H1 (cell line): Measurements from ENCODE around the gene P2RY14. TPM values are rescaled to one million over a fixed set of nuclear protein-coding genes. Genes with fewer than 3 reads are reported as not detected.

Source experiments
- CTCF ChIA-PET: fragments of 300-600 bp; sonication (Branson Sonifier 250); formaldehyde crosslinking; loops from one replicate; lab custom pipeline; 2021; ENCODE audit not compliant: partially characterized antibody; lab: Charles Lee
- POLR2A ChIA-PET: fragments of 300-600 bp; sonication (Branson Sonifier 250); formaldehyde crosslinking; loops from one replicate; lab custom pipeline; 2021; ENCODE audit warnings: inconsistent platforms; ENCODE audit not compliant: partially characterized antibody; lab: Charles Lee
- DNase-seq, 2 experiments: peaks; one replicate each; pipeline versions ENCODE4 v3.0.0 to v3.0.0-alpha.2; 2010 to 2022; ENCODE audit warnings: low spot score in 2 of 2, low read depth in 1 of 2, mixed read lengths in 1 of 2
- FAIRE-seq: peaks from 2 replicates; lab custom pipeline; 2011; peaks lifted over from hg19 to GRCh38; lab: Jason Lieb, UNC
- H2AFZ ChIP-seq: 2 replicates; pipeline ENCODE4 v1.8.1; 2012; ENCODE audit warnings: low read length, inconsistent platforms
- H2AK5ac ChIP-seq: 2 replicates; pipeline ENCODE4 v1.6.1; 2013; ENCODE audit warnings: low read depth, low read length
- H2BK120ac ChIP-seq: replicated peaks from 2 replicates; pipeline ENCODE3; 2013; ENCODE audit warnings: low read depth, low read length, inconsistent platforms
- H2BK12ac ChIP-seq: 2 replicates; pipeline ENCODE4 v1.6.1; 2013; ENCODE audit warnings: low read depth, low read length
- H2BK15ac ChIP-seq: 2 replicates; pipeline ENCODE4 v1.6.1; 2013; ENCODE audit warnings: low read length
- H2BK20ac ChIP-seq: 2 replicates; pipeline ENCODE4 v1.6.1; 2013; ENCODE audit warnings: low read length
- H2BK5ac ChIP-seq: 2 replicates; pipeline ENCODE4 v1.6.1; 2013; ENCODE audit warnings: low read depth, low read length
- H3K14ac ChIP-seq: 2 replicates; pipeline ENCODE4 v1.6.1; 2013; ENCODE audit warnings: inconsistent platforms; ENCODE audit not compliant: insufficient read length
- H3K18ac ChIP-seq: 2 replicates; pipeline ENCODE4 v1.6.1; 2013; ENCODE audit warnings: low read length; ENCODE audit errors: extremely low read depth
- H3K23ac ChIP-seq: 2 replicates; pipeline ENCODE4 v1.6.1; 2013; ENCODE audit warnings: inconsistent platforms; ENCODE audit not compliant: insufficient read length
- H3K23me2 ChIP-seq: 2 replicates; pipeline ENCODE4 v1.6.1; 2013; ENCODE audit warnings: low read depth, low read length
- H3K27ac ChIP-seq: 2 replicates; pipeline ENCODE4 v1.6.1; 2011; ENCODE audit warnings: low read depth, low read length, inconsistent platforms
- H3K27me3 ChIP-seq, 4 experiments: replicated peaks in 1 of 4; 1 replicate in 1 of 4; 2 replicates in 3 of 4; pipeline versions ENCODE4 v1.6.1 to v1.8.1; 2011 to 2013; ENCODE audit warnings: low read length in 3 of 4, mild to moderate bottlenecking in 3 of 4, inconsistent platforms in 2 of 4, mixed read lengths in 2 of 4, moderate library complexity in 1 of 4; ENCODE audit not compliant: control insufficient read depth in 3 of 4, insufficient read depth in 3 of 4; ENCODE audit errors: extremely low read depth in 1 of 4
- H3K36me3 ChIP-seq, 4 experiments: 2 replicates each; pipeline versions ENCODE4 v1.6.1 to v1.8.1; 2011 to 2013; ENCODE audit warnings: mild to moderate bottlenecking in 4 of 4, low read length in 3 of 4, moderate library complexity in 2 of 4, control low read depth in 1 of 4, inconsistent platforms in 1 of 4; ENCODE audit not compliant: insufficient read depth in 4 of 4, control insufficient read depth in 2 of 4
- H3K4ac ChIP-seq: replicated peaks from 2 replicates; pipeline ENCODE3; 2013; ENCODE audit warnings: low read length, low read depth, mixed read lengths, inconsistent platforms; ENCODE audit not compliant: insufficient read length
- H3K4me1 ChIP-seq, 4 experiments: replicated peaks in 1 of 4; 1 replicate in 1 of 4; 2 replicates in 3 of 4; pipeline versions ENCODE4 v1.6.1 to v1.8.1; 2011 to 2013; ENCODE audit warnings: low read length in 3 of 4, inconsistent platforms in 2 of 4, mixed read lengths in 1 of 4; ENCODE audit not compliant: insufficient read depth in 4 of 4, control insufficient read depth in 3 of 4
- H3K4me2 ChIP-seq, 2 experiments: 2 replicates each; pipeline versions ENCODE4 v1.6.1 to v1.8.1; 2011 to 2013; ENCODE audit warnings: low read depth in 2 of 2, low read length in 2 of 2, control low read depth in 1 of 2, inconsistent platforms in 1 of 2, mild to moderate bottlenecking in 1 of 2; ENCODE audit not compliant: insufficient read depth in 1 of 2
- H3K4me3 ChIP-seq, 4 experiments: fragments of 200-600, 300-600 bp in 1 of 4; sonication (generic), shearing (Covaris generic), sonication (Bioruptor Twin) in 1 of 4; 2 replicates each; pipeline versions ENCODE4 v1.5.1 to v1.8.1; 2011 to 2016; ENCODE audit warnings: low read length in 4 of 4, low read depth in 3 of 4, control low read depth in 2 of 4, inconsistent platforms in 2 of 4, mild to moderate bottlenecking in 2 of 4, mixed read lengths in 1 of 4, moderate library complexity in 1 of 4; ENCODE audit not compliant: insufficient read depth in 2 of 4; ENCODE audit errors: extremely low read depth in 1 of 4
- H3K56ac ChIP-seq: replicated peaks from 2 replicates; pipeline ENCODE3; 2013; ENCODE audit warnings: low read depth, mild to moderate bottlenecking, mixed read lengths, low read length, inconsistent platforms; ENCODE audit not compliant: insufficient read length
- H3K79me1 ChIP-seq: 2 replicates; pipeline ENCODE4 v1.6.1; 2013; ENCODE audit warnings: low read depth, low read length, control low read depth
- H3K79me2 ChIP-seq, 2 experiments: 2 replicates each; pipeline versions ENCODE4 v1.6.1 to v1.8.1; 2012 to 2013; ENCODE audit warnings: low read length in 2 of 2, mild to moderate bottlenecking in 2 of 2, inconsistent platforms in 1 of 2; ENCODE audit not compliant: insufficient read depth in 2 of 2, control insufficient read depth in 1 of 2
- H3K9ac ChIP-seq, 4 experiments: replicated peaks in 1 of 4; 1 replicate in 1 of 4; 2 replicates in 3 of 4; pipeline versions ENCODE4 v1.6.1 to v1.8.1; 2011 to 2013; ENCODE audit warnings: low read depth in 3 of 4, low read length in 3 of 4, control low read depth in 2 of 4, mild to moderate bottlenecking in 2 of 4, moderate library complexity in 2 of 4, inconsistent platforms in 1 of 4; ENCODE audit errors: extremely low read depth in 1 of 4
- H3K9me3 ChIP-seq, 2 experiments: 2 replicates each; pipeline versions ENCODE4 v1.6.1 to v1.8.1; 2012 to 2013; ENCODE audit warnings: mild to moderate bottlenecking in 2 of 2, moderate library complexity in 2 of 2, control low read depth in 1 of 2, inconsistent platforms in 1 of 2, low read depth in 1 of 2, low read length in 1 of 2, mixed read lengths in 1 of 2; ENCODE audit not compliant: insufficient read depth in 2 of 2
- H4K20me1 ChIP-seq, 2 experiments: replicated peaks in 1 of 2; 2 replicates each; pipeline versions ENCODE3 to v1.8.1; 2011 to 2013; ENCODE audit warnings: inconsistent platforms in 2 of 2, low read length in 2 of 2, mild to moderate bottlenecking in 1 of 2; ENCODE audit not compliant: insufficient read depth in 2 of 2, control insufficient read depth in 1 of 2
- H4K5ac ChIP-seq: 2 replicates; pipeline ENCODE4 v1.6.1; 2013; ENCODE audit warnings: low read length, low read depth, mixed read lengths, inconsistent platforms; ENCODE audit not compliant: insufficient read length
- H4K8ac ChIP-seq: 2 replicates; pipeline ENCODE4 v1.8.0; 2013; ENCODE audit warnings: mild to moderate bottlenecking, moderate library complexity, low read length, inconsistent platforms; ENCODE audit not compliant: insufficient read depth; ENCODE audit errors: extremely low read depth
- H4K91ac ChIP-seq: replicated peaks from 2 replicates; pipeline ENCODE3; 2013; ENCODE audit warnings: low read length, mixed read lengths, inconsistent platforms; ENCODE audit not compliant: insufficient read length
- NRF1 ChIP-seq: IDR thresholded peaks from 2 replicates; pipeline ENCODE4 v1.6.1; 2011; ENCODE audit warnings: mild to moderate bottlenecking, low read depth, low read length, improper control_type of control experiment
- WGBS, 2 experiments: shearing (Covaris generic) in 1 of 2; methylation state at CpG; one replicate each; pipeline versions ENCODE4 v1.1.6 to v1.1.7; 2013 to 2015; ENCODE audit warnings: low lambda C conversion rate in 2 of 2, mixed read lengths in 2 of 2, inconsistent platforms in 1 of 2, low coverage in 1 of 2, missing lambda C conversion rate in 1 of 2; ENCODE audit not compliant: insufficient replicate concordance in 2 of 2, insufficient coverage in 1 of 2, insufficient read length in 1 of 2; ENCODE audit errors: extremely low coverage in 1 of 2, missing lambda C conversion rate in 1 of 2; 5-methylcytosine and 5-hydroxymethylcytosine counted together
- polyA plus RNA-seq, 7 experiments: library from polyadenylated mRNA; depleted of rRNA in 3 of 7; stranded (reverse) in 5 of 7; unstranded in 2 of 7; fragments of >200 nt in 5 of 7; fragments of 200-250 nt in 2 of 7; gene quantifications; 1 replicate in 5 of 7; 2 replicates in 1 of 7; 4 replicates in 1 of 7; pipeline versions ENCODE4 v1.2.1 to v1.2.3, GENCODE V29; 2011 to 2013; ENCODE audit warnings: missing spikeins in 2 of 7, mixed read lengths in 2 of 7
- total RNA-seq: library from RNA; stranded (reverse); fragmentation: NEBNext Ultra II Directional; extraction: Animal tissue kit (Norgen Biotek cat#: 25700); gene quantifications from 2 replicates; pipeline ENCODE4 v1.2.1, GENCODE V29; 2021

P2RY14 gene
- total and polyA plus RNA-seq, 2 of the 8 experiments (the other 6 are each of a cell fraction or from before 2014, with no cell fraction given) = not detected

- Histone ChIP-seq H3K23ac (no peak overlapping the region), H3K4ac (no peak overlapping the region), H2AK5ac (no peak overlapping the region), H2AFZ (no peak overlapping the region), H3K4me3 (no peak overlapping the region), H3K18ac (no peak overlapping the region), H4K91ac (no peak overlapping the region), H2BK5ac (no peak overlapping the region), H4K5ac (no peak overlapping the region), H4K8ac (no peak overlapping the region)
- WGBS, 2 experiments = 90% methylated on average over 2 of the region's 2 CpGs; no CpG with 5 or more reads in 1 of the 2 experiments
- POLR2A ChIA-PET = no interaction called here
- no peak for TF ChIP-seq NRF1
- TF ChIP-seq, all 59 proteins: peak for 0
- H3K27me3 ChIP-seq = no peaks in the 10 kb centered on the region
- H2BK20ac ChIP-seq = no peak overlapping the region
- H2BK120ac ChIP-seq = no peak overlapping the region
- H3K56ac ChIP-seq = no peak overlapping the region
- no peaks in the 10 kb centered on the region for H3K23me2 ChIP-seq
- FAIRE-seq (no peak), DNase-seq (no peak)
- no peak overlapping the region for H3K9ac ChIP-seq
- no peaks in the 10 kb centered on the region for H3K36me3 ChIP-seq
- no peak overlapping the region for H3K14ac ChIP-seq
- H3K4me2 ChIP-seq = no peak overlapping the region
- H3K79me1 ChIP-seq = no peaks in the 10 kb centered on the region
- CTCF ChIA-PET = interaction anchor here (0.8 to 1.3 kb wide), 3 partner anchors 14 to 32 kb away, joined by 3 to 5 read pairs (median 4); no protein-coding TSS in a partner anchor
- no peak overlapping the region for H3K27ac ChIP-seq
- no peaks in the 10 kb centered on the region for H4K20me1 ChIP-seq
- H2BK15ac ChIP-seq = no peak overlapping the region
- no peaks in the 10 kb centered on the region for H3K79me2 ChIP-seq
- H3K9me3 ChIP-seq = no peaks in the 10 kb centered on the region
- no peaks in the 10 kb centered on the region for H3K4me1 ChIP-seq
- no peak overlapping the region for H2BK12ac ChIP-seq
These were observed 77.8 kb downstream of the P2RY14 start for GRCh38 chr3:151200586-151200985.
